ENCODE data around the gene MCU. TPM values are rescaled to one million over a fixed set of nuclear protein-coding genes. Genes with fewer than 3 reads are reported as not detected.

The MCU gene
- total RNA-seq, 2 donors from 2014 or later = 15.0 to 24.6 TPM

GRCh38 chr10:72702868-72703581 lies 11.1 kb downstream of the MCU start:
- Histone ChIP-seq H3K27me3 (replicated peaks; ENCODE audit: insufficient read depth) (no peaks in the 10 kb centered on the region), H3K9me3 (no peaks in the 10 kb centered on the region), H3K36me3 (no peaks in the 10 kb centered on the region), H3K27ac (peak overlapping the region; percentile 40 to 68), H3K4me1 (ENCODE audit: control insufficient read depth in 1 of 2, low read depth in 2 of 2) (peaks cover 0 to 19% of the 10 kb centered on the region in 2 donors), H3K4me3 (peak overlapping the region; percentile 31)
- TF ChIP-seq CTCF (IDR thresholded peaks at IDR 0.05) = peak; percentile 11
- ATAC-seq (ENCODE audit: insufficient number of reproducible peaks, low FRiP score, low read depth) = peak; percentile 94
- DNase-seq (ENCODE audit: low spot score) = no peak

GRCh38 chr10:72704117-72704516 lies 12.2 kb downstream of the MCU start:
- TF ChIP-seq CTCF (IDR thresholded peaks at IDR 0.05) = no peak
- DNase-seq (ENCODE audit: low spot score) (no peak), ATAC-seq (ENCODE audit: insufficient number of reproducible peaks, low FRiP score, low read depth) (no peak)
- H3K9me3 ChIP-seq = no peaks in the 10 kb centered on the region
- H3K4me1 ChIP-seq (ENCODE audit: control insufficient read depth in 1 of 2, low read depth in 2 of 2) = peaks cover 0 to 30% of the 10 kb centered on the region in 2 donors
- H3K36me3 ChIP-seq = no peaks in the 10 kb centered on the region
- H3K4me3 ChIP-seq = no peak overlapping the region
- H3K27me3 ChIP-seq (replicated peaks; ENCODE audit: insufficient read depth) = no peaks in the 10 kb centered on the region
- peak overlapping the region in 1 of 2 donors; percentile 68 for H3K27ac ChIP-seq

- ATAC-seq (ENCODE audit: insufficient number of reproducible peaks, low FRiP score, low read depth) (no peak), DNase-seq (ENCODE audit: low spot score) (no peak)
- H3K36me3 ChIP-seq = no peaks in the 10 kb centered on the region
- no peaks in the 10 kb centered on the region for H3K9me3 ChIP-seq
- peaks cover 23 to 53% of the 10 kb centered on the region in 2 donors for H3K4me1 ChIP-seq (ENCODE audit: control insufficient read depth in 1 of 2, low read depth in 2 of 2)
- no peak overlapping the region for H3K4me3 ChIP-seq
- TF ChIP-seq CTCF (IDR thresholded peaks at IDR 0.05) = no peak
- no peaks in the 10 kb centered on the region for H3K27me3 ChIP-seq (replicated peaks; ENCODE audit: insufficient read depth)
- H3K27ac ChIP-seq = peak overlapping the region; percentile 71 to 93
Measured at GRCh38 chr10:72709041-72709440, 17.1 kb downstream of the MCU start.

- DNase-seq (ENCODE audit: low spot score) (no peak), ATAC-seq (ENCODE audit: insufficient number of reproducible peaks, low FRiP score, low read depth) (no peak)
- no peaks in the 10 kb centered on the region for H3K27me3 ChIP-seq (replicated peaks; ENCODE audit: insufficient read depth)
- peaks cover 23 to 53% of the 10 kb centered on the region in 2 donors for H3K4me1 ChIP-seq (ENCODE audit: control insufficient read depth in 1 of 2, low read depth in 2 of 2)
- TF ChIP-seq CTCF (IDR thresholded peaks at IDR 0.05) = no peak
- H3K4me3 ChIP-seq = peak overlapping the region; percentile 61
- no peaks in the 10 kb centered on the region for H3K36me3 ChIP-seq
- H3K9me3 ChIP-seq = no peaks in the 10 kb centered on the region
- peak overlapping the region; percentile 91 to 93 for H3K27ac ChIP-seq
Measured at GRCh38 chr10:72712136-72712535, 20.2 kb downstream of the MCU start.

GRCh38 chr10:72719941-72720592 lies 28.1 kb downstream of the MCU start:
- ATAC-seq (ENCODE audit: insufficient number of reproducible peaks, low FRiP score, low read depth) (no peak), DNase-seq (ENCODE audit: low spot score) (no peak)
- no peaks in the 10 kb centered on the region for H3K36me3 ChIP-seq
- H3K27ac ChIP-seq = no peak overlapping the region
- TF ChIP-seq CTCF (IDR thresholded peaks at IDR 0.05) = no peak
- H3K4me3 ChIP-seq = no peak overlapping the region
- H3K9me3 ChIP-seq = no peaks in the 10 kb centered on the region
- H3K4me1 ChIP-seq (ENCODE audit: control insufficient read depth in 1 of 2, low read depth in 2 of 2) = peaks cover 14 to 16% of the 10 kb centered on the region in 2 donors
- H3K27me3 ChIP-seq (replicated peaks; ENCODE audit: insufficient read depth) = no peaks in the 10 kb centered on the region

Data from thoracic aorta (tissue), 2 donors.